BE2C (cell line): Measurements from ENCODE around the gene CYP1A2.

ENCODE experiments used
- DNase-seq: peaks from one replicate; pipeline ENCODE4 v3.0.0-alpha.2; 2020
- H3K27me3 ChIP-seq: fragments of 250-450 bp; sonication (Bioruptor Pico); 2 replicates; pipeline ENCODE4 v1.5.1; 2020; ENCODE audit warnings: mild to moderate bottlenecking
- H3K36me3 ChIP-seq: fragments of 250-450 bp; sonication (Bioruptor Pico); 2 replicates; pipeline ENCODE4 v1.5.1; 2020; ENCODE audit warnings: mild to moderate bottlenecking
- H3K4me1 ChIP-seq: fragments of 250-450 bp; sonication (Bioruptor Pico); 2 replicates; pipeline ENCODE4 v1.5.1; 2020
- H3K4me3 ChIP-seq: 2 replicates; pipeline ENCODE4 v1.5.1; 2011; ENCODE audit warnings: low read depth, low read length
- H3K9me3 ChIP-seq: fragments of 250-450 bp; sonication (Bioruptor Pico); 2 replicates; pipeline ENCODE4 v1.5.1; 2020
- CTCF ChIP-seq: IDR thresholded peaks from 2 replicates; pipeline ENCODE4 v1.5.1; 2012; ENCODE audit warnings: mild to moderate bottlenecking, low read depth, low read length

Gene CYP1A2

DNA sequence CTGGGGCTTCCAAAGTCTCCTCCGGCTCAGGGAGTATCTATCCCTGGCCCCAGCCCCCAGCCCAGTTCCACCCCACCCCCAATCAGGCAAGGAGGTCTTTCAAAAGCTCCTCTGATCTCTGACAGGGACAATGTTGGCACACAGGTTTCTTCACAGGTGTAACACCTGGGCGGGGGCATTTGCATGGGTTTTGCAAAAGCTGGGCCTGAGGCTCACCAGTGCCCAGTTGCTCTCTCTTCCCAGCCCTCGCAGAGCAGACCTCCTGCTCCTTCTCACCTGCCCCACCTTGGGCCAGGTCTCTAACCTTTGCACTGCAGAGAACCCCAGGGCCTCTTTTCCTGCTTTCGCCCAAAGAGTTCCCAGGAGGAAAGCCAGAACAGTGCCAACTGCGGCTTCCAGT, 24.7 kb downstream of the CYP1A2 start:
- H3K36me3 ChIP-seq = no peaks in the 10 kb centered on the region
- peaks cover 14% of the 10 kb centered on the region for H3K4me1 ChIP-seq
- no peaks in the 10 kb centered on the region for H3K9me3 ChIP-seq
- no peak for TF ChIP-seq CTCF
- H3K27me3 ChIP-seq = no peaks in the 10 kb centered on the region
- no peak for DNase-seq
- H3K4me3 ChIP-seq = no peak overlapping the region

DNA sequence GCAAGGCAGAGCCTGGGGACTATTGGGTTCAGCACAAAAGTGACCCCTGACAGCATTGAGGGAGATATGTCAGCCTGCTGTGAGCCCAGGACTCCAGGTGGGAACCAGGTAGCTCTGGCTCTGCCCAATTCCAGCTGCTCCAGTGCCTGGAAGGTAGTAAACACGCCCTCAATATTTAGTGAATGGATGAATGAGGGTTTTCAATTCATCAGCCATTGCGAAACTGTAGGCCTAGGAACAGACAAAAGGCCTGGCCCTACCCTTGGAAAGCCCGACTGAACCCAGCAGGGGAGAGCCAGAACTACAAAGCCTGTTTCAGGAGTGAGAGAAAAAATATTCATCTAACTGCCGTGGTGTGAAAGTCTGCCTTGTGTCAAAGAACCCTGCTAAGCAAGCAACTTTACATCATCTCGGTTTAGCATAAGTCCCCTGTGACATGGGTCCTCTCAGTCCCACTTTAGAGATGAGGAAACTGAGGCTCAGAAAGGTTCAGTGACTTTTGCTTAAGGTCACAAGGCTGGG, 25.1 kb downstream of the CYP1A2 start:
- no peak for TF ChIP-seq CTCF
- no peaks in the 10 kb centered on the region for H3K36me3 ChIP-seq
- DNase-seq = no peak
- no peak overlapping the region for H3K4me3 ChIP-seq
- peaks cover 14% of the 10 kb centered on the region for H3K4me1 ChIP-seq
- no peaks in the 10 kb centered on the region for H3K9me3 ChIP-seq
- no peaks in the 10 kb centered on the region for H3K27me3 ChIP-seq

DNA sequence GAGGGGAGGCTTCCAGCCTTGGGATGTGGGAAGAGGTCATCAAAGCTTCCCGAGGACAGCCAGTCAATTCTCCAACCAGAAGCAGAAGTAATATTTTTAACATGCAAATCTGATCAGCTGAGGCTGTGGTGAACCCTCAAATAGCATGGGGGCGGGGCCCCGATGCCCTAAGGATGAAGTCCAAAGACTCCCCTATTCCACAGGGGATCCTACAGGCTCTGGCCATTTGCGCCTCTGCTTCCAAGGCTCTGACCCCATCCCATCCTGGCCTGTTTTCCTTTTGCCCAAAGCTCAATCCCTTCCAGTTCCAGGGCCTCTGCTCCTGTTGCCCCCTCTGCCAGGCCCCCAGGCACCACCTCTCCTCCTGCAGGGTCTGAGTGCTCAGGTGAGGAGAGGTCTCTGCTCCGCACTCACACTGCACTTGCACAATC, 26.5 kb downstream of the CYP1A2 start:
- H3K4me3 ChIP-seq = no peak overlapping the region
- DNase-seq = no peak
- no peaks in the 10 kb centered on the region for H3K36me3 ChIP-seq
- no peaks in the 10 kb centered on the region for H3K9me3 ChIP-seq
- H3K27me3 ChIP-seq = no peaks in the 10 kb centered on the region
- peaks cover 14% of the 10 kb centered on the region for H3K4me1 ChIP-seq
- TF ChIP-seq CTCF = no peak

- no peak for TF ChIP-seq CTCF
- no peaks in the 10 kb centered on the region for H3K27me3 ChIP-seq
- H3K4me1 ChIP-seq = peaks cover 14% of the 10 kb centered on the region
- H3K9me3 ChIP-seq = no peaks in the 10 kb centered on the region
- DNase-seq = no peak
- no peaks in the 10 kb centered on the region for H3K36me3 ChIP-seq
- H3K4me3 ChIP-seq = no peak overlapping the region
Observed at GRCh38 chr15:74775894-74776293, 27.2 kb downstream of the CYP1A2 start.

GRCh38 chr15:74776821-74777768, 28.4 kb downstream of the CYP1A2 start:
- no peaks in the 10 kb centered on the region for H3K9me3 ChIP-seq
- H3K36me3 ChIP-seq = no peaks in the 10 kb centered on the region
- H3K4me1 ChIP-seq = peaks cover 18% of the 10 kb centered on the region
- TF ChIP-seq CTCF = no peak
- H3K4me3 ChIP-seq = no peak overlapping the region
- H3K27me3 ChIP-seq = no peaks in the 10 kb centered on the region
- peak; percentile 42 for DNase-seq
